Stimulated activated CD8-positive, alpha-beta memory T cell treated with anti-CD3 and anti-CD28 coated beads, Interleukin-15, amount 100 ng/mL, for 48 hours (primary cell): Measurements from ENCODE around the gene PCCA.

Source experiments
- DNase-seq, 2 donors: peaks; one replicate each; pipeline ENCODE4 v3.0.0-alpha.2; 2020; ENCODE audit warnings: low read depth in 2 of 2

The PCCA gene

GRCh38 chr13:100428986-100429385 is 340.1 kb downstream of the PCCA start:
- no peak for DNase-seq

- DNase-seq, result no peak
Measured at GRCh38 chr13:100432611-100433010, 343.7 kb downstream of the PCCA start.

GRCh38 chr13:100433475-100433874 is 344.6 kb downstream of the PCCA start:
- DNase-seq, result no peak

- DNase-seq, result no peak
Measured at GRCh38 chr13:100434010-100434763, 345.3 kb downstream of the PCCA start.

- DNase-seq, result no peak
Measured at GRCh38 chr13:100436099-100436498, 347.2 kb downstream of the PCCA start.

GRCh38 chr13:100438059-100438788 is 349.3 kb downstream of the PCCA start:
- DNase-seq, result no peak

- DNase-seq, result no peak
Measured at GRCh38 chr13:100439247-100439970, 350.5 kb downstream of the PCCA start.

- DNase-seq, result no peak
Measured at GRCh38 chr13:100440751-100441425, 352.0 kb downstream of the PCCA start.

- no peak for DNase-seq
Measured at GRCh38 chr13:100442095-100442832, 353.4 kb downstream of the PCCA start.

GRCh38 chr13:100443278-100443997 is 354.5 kb downstream of the PCCA start:
- DNase-seq, result no peak

GRCh38 chr13:100443998-100444328 is 355.1 kb downstream of the PCCA start:
- no peak for DNase-seq

GRCh38 chr13:100447831-100448230 is 358.9 kb downstream of the PCCA start:
- DNase-seq, result no peak

GRCh38 chr13:100451923-100452322 is 363.0 kb downstream of the PCCA start:
- no peak for DNase-seq

GRCh38 chr13:100454876-100455275 is 366.0 kb downstream of the PCCA start:
- no peak for DNase-seq

- DNase-seq, result no peak
Measured at GRCh38 chr13:100458673-100459072, 369.8 kb downstream of the PCCA start.

- no peak for DNase-seq
Measured at GRCh38 chr13:100459747-100460146, 370.9 kb downstream of the PCCA start.

GRCh38 chr13:100460266-100460665 is 371.4 kb downstream of the PCCA start:
- DNase-seq, result no peak

- no peak for DNase-seq
Measured at GRCh38 chr13:100460791-100461190, 371.9 kb downstream of the PCCA start.

- DNase-seq, result no peak
Measured at GRCh38 chr13:100461309-100462030, 372.6 kb downstream of the PCCA start.

GRCh38 chr13:100464006-100464405 is 375.1 kb downstream of the PCCA start:
- DNase-seq, result no peak
